HepG2 (cell line): ENCODE results near the gene TMEM145. TPM values are rescaled to one million over a fixed set of nuclear protein-coding genes. Genes with fewer than 3 reads are reported as not detected.
"Not testable (repeated sequence)": the region's sequence is repeated elsewhere in the genome, so short reads cannot be mapped to it uniquely, and the experiment has no call there.

Experiments used
- ATAC-seq: fragments of 200-7000 bp; cut with Tn5 transposase; 3 replicates; pipeline ENCODE4 v1.9.1; 2020; ENCODE audit warnings: mild to moderate bottlenecking, moderate library complexity
- BruUV-seq: library from RNA; stranded (reverse); fragments of 400-500 nt; replicated peaks from 2 replicates; lab custom pipeline; 2021; lab: Mats Ljungman, UMichigan
- CTCF ChIA-PET: fragments of 300-600 bp; formaldehyde crosslinking; extraction: SDS; loops from one replicate; lab custom pipeline; 2021; ENCODE audit warnings: low total read pairs, inconsistent platforms, low intra/inter-chr PET ratio; lab: Yijun Ruan, JAX
- POLR2A ChIA-PET: fragments of 350-600 bp; sonication (Branson Sonifier 250); formaldehyde crosslinking; loops from one replicate; lab custom pipeline; 2020; ENCODE audit warnings: antibody characterized with exemption, inconsistent platforms; lab: Yijun Ruan, JAX
- DNase-seq: peaks from one replicate; pipeline ENCODE4 v3.0.0-alpha.2; 2015; ENCODE audit warnings: low spot score
- FAIRE-seq: peaks from 3 replicates; lab custom pipeline; 2011; peaks lifted over from hg19 to GRCh38; lab: Jason Lieb, UNC
- H2AFZ ChIP-seq: one replicate; pipeline ENCODE4 v1.6.1; 2011; ENCODE audit warnings: low read length, inconsistent platforms
- H3K27ac ChIP-seq: fragments of 300-600 bp; 3 replicates; pipeline ENCODE4 v1.8.0; 2011; ENCODE audit warnings: mixed run types, mild to moderate bottlenecking, mixed read lengths, low read length, inconsistent platforms; ENCODE audit not compliant: insufficient read depth; ENCODE audit errors: extremely low read length
- H3K27me3 ChIP-seq, 2 experiments: fragments of 200-600 bp in 1 of 2; 2 replicates in 1 of 2; 3 replicates in 1 of 2; pipeline versions ENCODE4 v1.6.0 to v1.8.0; 2011; ENCODE audit warnings: low read length in 2 of 2, mild to moderate bottlenecking in 2 of 2, moderate library complexity in 2 of 2, inconsistent platforms in 1 of 2; ENCODE audit not compliant: insufficient read depth in 2 of 2, control insufficient read depth in 1 of 2
- H3K36me3 ChIP-seq, 2 experiments: fragments of 200-600 bp in 1 of 2; replicated peaks in 1 of 2; 2 replicates in 1 of 2; 3 replicates in 1 of 2; pipeline versions ENCODE4 v1.5.1 to v1.8.0; 2011; ENCODE audit warnings: low read length in 2 of 2, inconsistent platforms in 1 of 2; ENCODE audit not compliant: insufficient read depth in 2 of 2, control insufficient read depth in 1 of 2
- H3K4me1 ChIP-seq: 2 replicates; pipeline ENCODE4 v1.5.1; 2012; ENCODE audit warnings: low read length, inconsistent platforms; ENCODE audit not compliant: insufficient read depth
- H3K4me2 ChIP-seq: 2 replicates; pipeline ENCODE4 v1.6.0; 2011; ENCODE audit warnings: low read depth, low read length, inconsistent platforms
- H3K4me3 ChIP-seq, 3 experiments: fragments of 200-600 bp in 1 of 3; sonication (generic), shearing (Covaris generic) in 1 of 3; replicated peaks in 1 of 3; 2 replicates each; pipeline ENCODE4 v1.5.1; 2011 to 2016; ENCODE audit warnings: low read length in 3 of 3, inconsistent platforms in 2 of 3, low read depth in 2 of 3, mild to moderate bottlenecking in 2 of 3, control low read depth in 1 of 3, mixed read lengths in 1 of 3; ENCODE audit not compliant: insufficient read depth in 1 of 3
- H3K79me2 ChIP-seq: one replicate; pipeline ENCODE4 v1.6.1; 2011; ENCODE audit warnings: low read length, inconsistent platforms; ENCODE audit not compliant: insufficient read depth
- H3K9ac ChIP-seq: 2 replicates; pipeline ENCODE4 v1.6.0; 2011; ENCODE audit warnings: mild to moderate bottlenecking, low read depth, low read length, inconsistent platforms; ENCODE audit not compliant: insufficient read depth
- H3K9me3 ChIP-seq: 2 replicates; pipeline ENCODE4 v1.5.1; 2012; ENCODE audit warnings: mild to moderate bottlenecking, low read length
- H4K20me1 ChIP-seq: 2 replicates; pipeline ENCODE4 v1.6.0; 2011; ENCODE audit warnings: inconsistent platforms, mild to moderate bottlenecking, low read length, moderate library complexity; ENCODE audit not compliant: insufficient read depth
- NPAS2 ChIP-seq: sonication (generic); formaldehyde crosslinking; IDR thresholded peaks from 2 replicates; pipeline ENCODE4 v1.8.0; 2022; ENCODE audit warnings: mild to moderate bottlenecking, missing genetic modification reagents, borderline replicate concordance
- RBAK ChIP-seq: sonication (generic); formaldehyde crosslinking; IDR thresholded peaks from 2 replicates; pipeline ENCODE4 v1.5.1; 2020; ENCODE audit warnings: mild to moderate bottlenecking, missing genetic modification reagents
- SATB2 ChIP-seq: sonication (generic); formaldehyde crosslinking; IDR thresholded peaks from 2 replicates; pipeline ENCODE4 v1.5.0; 2020; ENCODE audit warnings: missing genetic modification reagents
- SMAD9 ChIP-seq: sonication (generic); formaldehyde crosslinking; IDR thresholded peaks from 2 replicates; pipeline ENCODE4 v1.5.1; 2020; ENCODE audit warnings: mild to moderate bottlenecking, missing genetic modification reagents
- TEAD3 ChIP-seq: optimal IDR thresholded peaks from 2 replicates; pipeline ENCODE3; 2016; ENCODE audit warnings: borderline replicate concordance
- ZNF121 ChIP-seq: sonication (generic); formaldehyde crosslinking; IDR thresholded peaks from 2 replicates; pipeline ENCODE4 v1.5.0; 2020; ENCODE audit warnings: mild to moderate bottlenecking, missing genetic modification reagents
- ZNF180 ChIP-seq: sonication (generic); formaldehyde crosslinking; IDR thresholded peaks from 2 replicates; pipeline ENCODE4 v1.4.0; 2020; ENCODE audit warnings: low read depth, missing genetic modification reagents, borderline replicate concordance
- ZNF331 ChIP-seq: sonication (generic); formaldehyde crosslinking; IDR thresholded peaks from 2 replicates; pipeline ENCODE4 v1.4.0; 2020; ENCODE audit warnings: missing genetic modification reagents
- ZNF713 ChIP-seq: sonication (generic); formaldehyde crosslinking; IDR thresholded peaks from 2 replicates; pipeline ENCODE4 v1.4.0; 2020; ENCODE audit warnings: mild to moderate bottlenecking, missing genetic modification reagents
- ZNF816 ChIP-seq: sonication (generic); formaldehyde crosslinking; IDR thresholded peaks from 2 replicates; pipeline ENCODE4 v1.8.0; 2022; ENCODE audit warnings: missing genetic modification reagents, mild to moderate bottlenecking, borderline replicate concordance
- ZNF879 ChIP-seq: sonication (generic); formaldehyde crosslinking; IDR thresholded peaks from 2 replicates; pipeline ENCODE4 v1.8.1; 2023; ENCODE audit warnings: missing genetic modification reagents
- ZZZ3 ChIP-seq: sonication (generic); formaldehyde crosslinking; IDR thresholded peaks from 2 replicates; pipeline ENCODE4 v1.4.0; 2020; ENCODE audit warnings: missing genetic modification reagents, mild to moderate bottlenecking, borderline replicate concordance
- WGBS: methylation state at CpG from one replicate; pipeline ENCODE4 v1.1.6; 2017; ENCODE audit warnings: low lambda C conversion rate; 5-methylcytosine and 5-hydroxymethylcytosine counted together
- in situ Hi-C: cut with HindIII; loops from 2 replicates; pipeline ENCODE4 v1.10.0; 2017; ENCODE audit warnings: low pct_unique_long_range_greater_than_20kb; ENCODE audit not compliant: extremely low pct_ligation_motif_present
- intact Hi-C: fragments of 100-400 bp; cut with micrococcal nuclease; formaldehyde crosslinking; loops from one replicate; pipeline ENCODE4 v1.10.0; 2022; ENCODE audit not compliant: unreplicated experiment
- polyA plus RNA-seq, 8 experiments: library from polyadenylated mRNA; depleted of rRNA in 3 of 8; stranded (reverse) in 7 of 8; unstranded in 1 of 8; fragments of >200 nt; fragmentation: Illumina TruSeq in 4 of 8; extraction: Trizol in 4 of 8; gene quantifications; 2 replicates each; pipeline versions ENCODE4 v1.2.1 to v1.2.3, GENCODE V29; 2011 to 2016; ENCODE audit warnings: low read depth in 4 of 8, missing spikeins in 1 of 8, mixed read lengths in 1 of 8; ENCODE audit not compliant: insufficient read depth in 1 of 8
- total RNA-seq, 5 experiments: library from RNA; depleted of rRNA; stranded (reverse); fragments of >200 nt; fragmentation: Illumina TruSeq; extraction: Trizol; gene quantifications; 2 replicates each; pipeline ENCODE4 v1.2.3, GENCODE V29; 2016; ENCODE audit warnings: low read depth in 1 of 5
- TF ChIP-seq, protein P1 (sequence below): sonication (generic); formaldehyde crosslinking; IDR thresholded peaks from 2 replicates; pipeline ENCODE4 v1.8.0; 2022; ENCODE audit warnings: mild to moderate bottlenecking, missing genetic modification reagents
- TF ChIP-seq, protein P2 (sequence below): sonication (generic); formaldehyde crosslinking; IDR thresholded peaks from 2 replicates; pipeline ENCODE4 v1.8.0; 2022; ENCODE audit warnings: mild to moderate bottlenecking, missing genetic modification reagents, moderate library complexity
- TF ChIP-seq, protein P3 (sequence below): sonication (generic); formaldehyde crosslinking; IDR thresholded peaks from 2 replicates; pipeline ENCODE4 v1.4.0; 2020; ENCODE audit warnings: mild to moderate bottlenecking, missing genetic modification reagents

TMEM145 gene
- total and polyA plus RNA-seq, 2 of the 13 experiments (the other 11 are each of a cell fraction or from before 2014, with no cell fraction given) = 0.07 to 5.1 TPM

DNA sequence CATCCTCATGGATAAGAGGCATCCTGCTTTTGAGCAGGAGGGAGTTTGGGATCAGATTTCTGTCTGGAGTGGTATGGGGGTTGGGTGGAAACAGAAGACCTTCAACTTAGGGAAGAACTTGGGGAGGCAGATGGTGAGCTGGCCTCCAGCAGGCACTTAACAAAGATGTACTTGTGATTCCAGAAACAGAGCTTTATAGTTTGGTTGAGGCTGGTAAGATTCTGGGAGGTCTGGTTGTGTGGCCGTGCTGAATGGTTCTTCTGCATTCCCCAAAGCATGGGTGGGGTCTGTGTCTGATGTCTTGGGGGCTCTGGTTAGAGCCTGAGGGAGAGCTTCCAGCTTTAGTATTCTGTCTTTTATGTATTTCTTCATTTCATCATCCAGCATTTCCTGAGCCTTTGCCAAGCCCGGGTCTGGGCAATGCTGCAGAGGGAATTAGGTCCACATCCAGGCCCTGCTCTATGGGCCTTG is 17.2 kb downstream of the TMEM145 start (continued):
- TF ChIP-seq, protein P1, sequence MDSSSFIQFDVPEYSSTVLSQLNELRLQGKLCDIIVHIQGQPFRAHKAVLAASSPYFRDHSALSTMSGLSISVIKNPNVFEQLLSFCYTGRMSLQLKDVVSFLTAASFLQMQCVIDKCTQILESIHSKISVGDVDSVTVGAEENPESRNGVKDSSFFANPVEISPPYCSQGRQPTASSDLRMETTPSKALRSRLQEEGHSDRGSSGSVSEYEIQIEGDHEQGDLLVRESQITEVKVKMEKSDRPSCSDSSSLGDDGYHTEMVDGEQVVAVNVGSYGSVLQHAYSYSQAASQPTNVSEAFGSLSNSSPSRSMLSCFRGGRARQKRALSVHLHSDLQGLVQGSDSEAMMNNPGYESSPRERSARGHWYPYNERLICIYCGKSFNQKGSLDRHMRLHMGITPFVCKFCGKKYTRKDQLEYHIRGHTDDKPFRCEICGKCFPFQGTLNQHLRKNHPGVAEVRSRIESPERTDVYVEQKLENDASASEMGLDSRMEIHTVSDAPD (CRISPR knock-in tag) = no peak
- TF ChIP-seq, all 625 proteins: peak for 0

DNA sequence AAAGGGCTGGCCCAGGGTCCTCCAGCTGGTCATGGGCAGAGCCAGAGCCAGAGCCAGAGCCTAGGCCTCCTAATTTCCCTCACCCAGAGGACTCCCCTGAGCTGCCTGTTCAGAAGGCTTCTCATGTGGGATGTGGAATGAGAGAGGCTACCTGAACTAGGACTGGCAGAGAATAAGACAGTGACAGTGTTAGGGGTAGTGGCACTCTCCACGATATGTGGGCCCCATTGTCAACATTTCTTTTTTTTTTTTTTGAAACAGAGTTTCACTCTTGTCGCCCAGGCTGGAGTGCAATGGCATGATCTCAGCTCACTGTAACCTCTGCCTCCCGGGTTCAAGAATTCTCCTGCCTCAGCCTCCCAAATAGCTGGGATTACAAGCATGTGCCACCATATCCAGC is 18.2 kb downstream of the TMEM145 start:
- ATAC-seq, in situ Hi-C loops: not testable (repeated sequence)

DNA sequence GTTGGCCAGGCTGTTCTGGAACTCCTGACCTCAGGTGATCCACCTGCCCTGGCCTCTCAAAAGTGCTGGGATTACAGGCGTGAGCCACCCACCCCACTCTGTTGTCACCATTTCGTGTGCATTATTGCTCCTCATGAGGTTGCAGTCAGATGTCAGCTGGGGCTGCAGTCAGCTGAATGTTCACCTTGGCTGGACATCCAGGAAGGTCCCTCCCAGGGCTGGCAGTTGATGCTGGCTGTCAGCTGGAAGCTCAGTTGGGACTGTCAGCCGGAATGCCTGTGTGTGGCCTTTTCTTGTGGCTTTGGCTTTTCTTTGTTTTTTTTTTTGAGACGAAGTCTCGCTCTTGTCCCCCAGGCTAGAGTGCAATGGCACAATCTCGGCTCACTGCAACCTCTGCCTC is 18.9 kb downstream of the TMEM145 start:
- FAIRE-seq (no peak), ATAC-seq (no peak), DNase-seq (no peak)
- peaks cover 8% of the 10 kb centered on the region for H3K79me2 ChIP-seq
- BruUV-seq = no TSS peak
- WGBS = 97% methylated on average over 5 of the region's 6 CpGs
- H3K4me3 ChIP-seq = no peak overlapping the region
- in situ Hi-C loops = no loop called here
- H3K4me2 ChIP-seq = no peak overlapping the region
- ChIA-PET CTCF (no interaction called here), POLR2A (no interaction called here)
- H3K27ac ChIP-seq = no peak overlapping the region
- no peak overlapping the region for H3K9ac ChIP-seq
- intact Hi-C loops = no loop called here
- H3K36me3 ChIP-seq = peaks cover 6 to 20% of the 10 kb centered on the region in 2 experiments; a peak in 4 of 5 replicates
- TF ChIP-seq NPAS2 (no peak), ZNF713 (no peak), ZNF879 (CRISPR knock-in tag) (no peak), ZNF180 (CRISPR knock-in tag) (no peak), SATB2 (CRISPR knock-in tag) (no peak), RBAK (CRISPR knock-in tag) (no peak), ZNF816 (CRISPR knock-in tag) (no peak), SMAD9 (CRISPR knock-in tag) (no peak), ZNF331 (CRISPR knock-in tag) (no peak), ZZZ3 (no peak), TEAD3 (no peak), ZNF121 (CRISPR knock-in tag) (no peak)
- TF ChIP-seq, protein P2, sequence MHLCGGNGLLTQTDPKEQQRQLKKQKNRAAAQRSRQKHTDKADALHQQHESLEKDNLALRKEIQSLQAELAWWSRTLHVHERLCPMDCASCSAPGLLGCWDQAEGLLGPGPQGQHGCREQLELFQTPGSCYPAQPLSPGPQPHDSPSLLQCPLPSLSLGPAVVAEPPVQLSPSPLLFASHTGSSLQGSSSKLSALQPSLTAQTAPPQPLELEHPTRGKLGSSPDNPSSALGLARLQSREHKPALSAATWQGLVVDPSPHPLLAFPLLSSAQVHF (CRISPR knock-in tag) = no peak
- TF ChIP-seq, protein P3, sequence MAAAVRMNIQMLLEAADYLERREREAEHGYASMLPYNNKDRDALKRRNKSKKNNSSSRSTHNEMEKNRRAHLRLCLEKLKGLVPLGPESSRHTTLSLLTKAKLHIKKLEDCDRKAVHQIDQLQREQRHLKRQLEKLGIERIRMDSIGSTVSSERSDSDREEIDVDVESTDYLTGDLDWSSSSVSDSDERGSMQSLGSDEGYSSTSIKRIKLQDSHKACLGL (CRISPR knock-in tag) = no peak
- H3K4me1 ChIP-seq = peaks cover 27% of the 10 kb centered on the region
- H4K20me1 ChIP-seq = no peaks in the 10 kb centered on the region
- no peak overlapping the region for H2AFZ ChIP-seq
- H3K27me3 ChIP-seq = no peaks in the 10 kb centered on the region
- H3K9me3 ChIP-seq = no peaks in the 10 kb centered on the region

More for the DNA sequence above, 18.2 kb downstream of the TMEM145 start:
- H3K9me3 ChIP-seq, H2AFZ ChIP-seq, H3K4me2 ChIP-seq, H3K9ac ChIP-seq, H3K4me3 ChIP-seq, H4K20me1 ChIP-seq, H3K27me3 ChIP-seq, BruUV-seq, intact Hi-C loops, FAIRE-seq, H3K27ac ChIP-seq, DNase-seq, POLR2A ChIA-PET, CTCF ChIA-PET: not testable (repeated sequence)
- peaks cover 35% of the 10 kb centered on the region for H3K4me1 ChIP-seq
- H3K36me3 ChIP-seq = peaks cover 4 to 13% of the 10 kb centered on the region in 2 experiments; a peak in 3 of 5 replicates
- 90% methylated on average over 3 of the region's 3 CpGs for WGBS
- peaks cover 15% of the 10 kb centered on the region for H3K79me2 ChIP-seq
